H1 (cell line): ENCODE data around the gene THBD. TPM values are rescaled to one million over a fixed set of nuclear protein-coding genes. Genes with fewer than 3 reads are reported as not detected.

ENCODE experiments used
- CTCF ChIA-PET: fragments of 300-600 bp; sonication (Branson Sonifier 250); formaldehyde crosslinking; loops from one replicate; lab custom pipeline; 2021; ENCODE audit not compliant: partially characterized antibody; lab: Charles Lee
- POLR2A ChIA-PET: fragments of 300-600 bp; sonication (Branson Sonifier 250); formaldehyde crosslinking; loops from one replicate; lab custom pipeline; 2021; ENCODE audit warnings: inconsistent platforms; ENCODE audit not compliant: partially characterized antibody; lab: Charles Lee
- DNase-seq, 2 experiments: peaks; one replicate each; pipeline versions ENCODE4 v3.0.0 to v3.0.0-alpha.2; 2010 to 2022; ENCODE audit warnings: low spot score in 2 of 2, low read depth in 1 of 2, mixed read lengths in 1 of 2
- FAIRE-seq: peaks from 2 replicates; lab custom pipeline; 2011; peaks lifted over from hg19 to GRCh38; lab: Jason Lieb, UNC
- H2AFZ ChIP-seq: 2 replicates; pipeline ENCODE4 v1.8.1; 2012; ENCODE audit warnings: low read length, inconsistent platforms
- H2AK5ac ChIP-seq: 2 replicates; pipeline ENCODE4 v1.6.1; 2013; ENCODE audit warnings: low read depth, low read length
- H2BK120ac ChIP-seq: replicated peaks from 2 replicates; pipeline ENCODE3; 2013; ENCODE audit warnings: low read depth, low read length, inconsistent platforms
- H2BK12ac ChIP-seq: 2 replicates; pipeline ENCODE4 v1.6.1; 2013; ENCODE audit warnings: low read depth, low read length
- H2BK15ac ChIP-seq: 2 replicates; pipeline ENCODE4 v1.6.1; 2013; ENCODE audit warnings: low read length
- H2BK20ac ChIP-seq: 2 replicates; pipeline ENCODE4 v1.6.1; 2013; ENCODE audit warnings: low read length
- H2BK5ac ChIP-seq: 2 replicates; pipeline ENCODE4 v1.6.1; 2013; ENCODE audit warnings: low read depth, low read length
- H3K14ac ChIP-seq: 2 replicates; pipeline ENCODE4 v1.6.1; 2013; ENCODE audit warnings: inconsistent platforms; ENCODE audit not compliant: insufficient read length
- H3K18ac ChIP-seq: 2 replicates; pipeline ENCODE4 v1.6.1; 2013; ENCODE audit warnings: low read length; ENCODE audit errors: extremely low read depth
- H3K23ac ChIP-seq: 2 replicates; pipeline ENCODE4 v1.6.1; 2013; ENCODE audit warnings: inconsistent platforms; ENCODE audit not compliant: insufficient read length
- H3K23me2 ChIP-seq: 2 replicates; pipeline ENCODE4 v1.6.1; 2013; ENCODE audit warnings: low read depth, low read length
- H3K27ac ChIP-seq: 2 replicates; pipeline ENCODE4 v1.6.1; 2011; ENCODE audit warnings: low read depth, low read length, inconsistent platforms
- H3K27me3 ChIP-seq, 4 experiments: replicated peaks in 1 of 4; 1 replicate in 1 of 4; 2 replicates in 3 of 4; pipeline versions ENCODE4 v1.6.1 to v1.8.1; 2011 to 2013; ENCODE audit warnings: low read length in 3 of 4, mild to moderate bottlenecking in 3 of 4, inconsistent platforms in 2 of 4, mixed read lengths in 2 of 4, moderate library complexity in 1 of 4; ENCODE audit not compliant: control insufficient read depth in 3 of 4, insufficient read depth in 3 of 4; ENCODE audit errors: extremely low read depth in 1 of 4
- H3K36me3 ChIP-seq, 4 experiments: 2 replicates each; pipeline versions ENCODE4 v1.6.1 to v1.8.1; 2011 to 2013; ENCODE audit warnings: mild to moderate bottlenecking in 4 of 4, low read length in 3 of 4, moderate library complexity in 2 of 4, control low read depth in 1 of 4, inconsistent platforms in 1 of 4; ENCODE audit not compliant: insufficient read depth in 4 of 4, control insufficient read depth in 2 of 4
- H3K4ac ChIP-seq: replicated peaks from 2 replicates; pipeline ENCODE3; 2013; ENCODE audit warnings: low read length, low read depth, mixed read lengths, inconsistent platforms; ENCODE audit not compliant: insufficient read length
- H3K4me1 ChIP-seq, 4 experiments: replicated peaks in 1 of 4; 1 replicate in 1 of 4; 2 replicates in 3 of 4; pipeline versions ENCODE4 v1.6.1 to v1.8.1; 2011 to 2013; ENCODE audit warnings: low read length in 3 of 4, inconsistent platforms in 2 of 4, mixed read lengths in 1 of 4; ENCODE audit not compliant: insufficient read depth in 4 of 4, control insufficient read depth in 3 of 4
- H3K4me2 ChIP-seq, 2 experiments: 2 replicates each; pipeline versions ENCODE4 v1.6.1 to v1.8.1; 2011 to 2013; ENCODE audit warnings: low read depth in 2 of 2, low read length in 2 of 2, control low read depth in 1 of 2, inconsistent platforms in 1 of 2, mild to moderate bottlenecking in 1 of 2; ENCODE audit not compliant: insufficient read depth in 1 of 2
- H3K4me3 ChIP-seq, 4 experiments: fragments of 200-600, 300-600 bp in 1 of 4; sonication (generic), shearing (Covaris generic), sonication (Bioruptor Twin) in 1 of 4; 2 replicates each; pipeline versions ENCODE4 v1.5.1 to v1.8.1; 2011 to 2016; ENCODE audit warnings: low read length in 4 of 4, low read depth in 3 of 4, control low read depth in 2 of 4, inconsistent platforms in 2 of 4, mild to moderate bottlenecking in 2 of 4, mixed read lengths in 1 of 4, moderate library complexity in 1 of 4; ENCODE audit not compliant: insufficient read depth in 2 of 4; ENCODE audit errors: extremely low read depth in 1 of 4
- H3K56ac ChIP-seq: replicated peaks from 2 replicates; pipeline ENCODE3; 2013; ENCODE audit warnings: low read depth, mild to moderate bottlenecking, mixed read lengths, low read length, inconsistent platforms; ENCODE audit not compliant: insufficient read length
- H3K79me1 ChIP-seq: 2 replicates; pipeline ENCODE4 v1.6.1; 2013; ENCODE audit warnings: low read depth, low read length, control low read depth
- H3K79me2 ChIP-seq, 2 experiments: 2 replicates each; pipeline versions ENCODE4 v1.6.1 to v1.8.1; 2012 to 2013; ENCODE audit warnings: low read length in 2 of 2, mild to moderate bottlenecking in 2 of 2, inconsistent platforms in 1 of 2; ENCODE audit not compliant: insufficient read depth in 2 of 2, control insufficient read depth in 1 of 2
- H3K9ac ChIP-seq, 4 experiments: replicated peaks in 1 of 4; 1 replicate in 1 of 4; 2 replicates in 3 of 4; pipeline versions ENCODE4 v1.6.1 to v1.8.1; 2011 to 2013; ENCODE audit warnings: low read depth in 3 of 4, low read length in 3 of 4, control low read depth in 2 of 4, mild to moderate bottlenecking in 2 of 4, moderate library complexity in 2 of 4, inconsistent platforms in 1 of 4; ENCODE audit errors: extremely low read depth in 1 of 4
- H3K9me3 ChIP-seq, 2 experiments: 2 replicates each; pipeline versions ENCODE4 v1.6.1 to v1.8.1; 2012 to 2013; ENCODE audit warnings: mild to moderate bottlenecking in 2 of 2, moderate library complexity in 2 of 2, control low read depth in 1 of 2, inconsistent platforms in 1 of 2, low read depth in 1 of 2, low read length in 1 of 2, mixed read lengths in 1 of 2; ENCODE audit not compliant: insufficient read depth in 2 of 2
- H4K20me1 ChIP-seq, 2 experiments: replicated peaks in 1 of 2; 2 replicates each; pipeline versions ENCODE3 to v1.8.1; 2011 to 2013; ENCODE audit warnings: inconsistent platforms in 2 of 2, low read length in 2 of 2, mild to moderate bottlenecking in 1 of 2; ENCODE audit not compliant: insufficient read depth in 2 of 2, control insufficient read depth in 1 of 2
- H4K5ac ChIP-seq: 2 replicates; pipeline ENCODE4 v1.6.1; 2013; ENCODE audit warnings: low read length, low read depth, mixed read lengths, inconsistent platforms; ENCODE audit not compliant: insufficient read length
- H4K8ac ChIP-seq: 2 replicates; pipeline ENCODE4 v1.8.0; 2013; ENCODE audit warnings: mild to moderate bottlenecking, moderate library complexity, low read length, inconsistent platforms; ENCODE audit not compliant: insufficient read depth; ENCODE audit errors: extremely low read depth
- H4K91ac ChIP-seq: replicated peaks from 2 replicates; pipeline ENCODE3; 2013; ENCODE audit warnings: low read length, mixed read lengths, inconsistent platforms; ENCODE audit not compliant: insufficient read length
- ASH2L ChIP-seq: fragments of 200-600, 300-600 bp; sonication (generic); IDR thresholded peaks from one replicate; pipeline ENCODE4 v1.7.1; 2017; ENCODE audit warnings: low read length
- CHD2 ChIP-seq: IDR thresholded peaks from 2 replicates; pipeline ENCODE4 v1.6.1; 2012; ENCODE audit warnings: low read length, improper control_type of control experiment
- EZH2 ChIP-seq: fragments of 200-600 bp; sonication (generic); IDR thresholded peaks from 2 replicates; pipeline ENCODE4 v1.7.1; 2012; ENCODE audit warnings: low read depth, mild to moderate bottlenecking, moderate library complexity, low read length, inconsistent platforms; ENCODE audit not compliant: severe bottlenecking
- GABPA ChIP-seq: IDR thresholded peaks from 2 replicates; pipeline ENCODE4 v1.6.1; 2011; ENCODE audit warnings: mild to moderate bottlenecking, low read length, moderate library complexity, borderline replicate concordance; ENCODE audit not compliant: insufficient read depth
- KDM4A ChIP-seq: IDR thresholded peaks from one replicate; pipeline ENCODE4 v1.7.1; 2012; ENCODE audit warnings: low read depth, mild to moderate bottlenecking, moderate library complexity, low read length, inconsistent platforms; ENCODE audit not compliant: severe bottlenecking
- SUZ12 ChIP-seq: fragments of 200-600 bp; sonication (generic); IDR thresholded peaks from 2 replicates; pipeline ENCODE4 v1.6.1; 2012; ENCODE audit warnings: mild to moderate bottlenecking, inconsistent platforms, low read length, moderate library complexity, mixed read lengths
- WGBS, 2 experiments: shearing (Covaris generic) in 1 of 2; methylation state at CpG; one replicate each; pipeline versions ENCODE4 v1.1.6 to v1.1.7; 2013 to 2015; ENCODE audit warnings: low lambda C conversion rate in 2 of 2, mixed read lengths in 2 of 2, inconsistent platforms in 1 of 2, low coverage in 1 of 2, missing lambda C conversion rate in 1 of 2; ENCODE audit not compliant: insufficient replicate concordance in 2 of 2, insufficient coverage in 1 of 2, insufficient read length in 1 of 2; ENCODE audit errors: extremely low coverage in 1 of 2, missing lambda C conversion rate in 1 of 2; 5-methylcytosine and 5-hydroxymethylcytosine counted together
- polyA plus RNA-seq, 7 experiments: library from polyadenylated mRNA; depleted of rRNA in 3 of 7; stranded (reverse) in 5 of 7; unstranded in 2 of 7; fragments of >200 nt in 5 of 7; fragments of 200-250 nt in 2 of 7; gene quantifications; 1 replicate in 5 of 7; 2 replicates in 1 of 7; 4 replicates in 1 of 7; pipeline versions ENCODE4 v1.2.1 to v1.2.3, GENCODE V29; 2011 to 2013; ENCODE audit warnings: missing spikeins in 2 of 7, mixed read lengths in 2 of 7
- total RNA-seq: library from RNA; stranded (reverse); fragmentation: NEBNext Ultra II Directional; extraction: Animal tissue kit (Norgen Biotek cat#: 25700); gene quantifications from 2 replicates; pipeline ENCODE4 v1.2.1, GENCODE V29; 2021

THBD gene
- total and polyA plus RNA-seq, 2 of the 8 experiments (the other 6 are each of a cell fraction or from before 2014, with no cell fraction given), result 0.21 to 0.43 TPM

DNA sequence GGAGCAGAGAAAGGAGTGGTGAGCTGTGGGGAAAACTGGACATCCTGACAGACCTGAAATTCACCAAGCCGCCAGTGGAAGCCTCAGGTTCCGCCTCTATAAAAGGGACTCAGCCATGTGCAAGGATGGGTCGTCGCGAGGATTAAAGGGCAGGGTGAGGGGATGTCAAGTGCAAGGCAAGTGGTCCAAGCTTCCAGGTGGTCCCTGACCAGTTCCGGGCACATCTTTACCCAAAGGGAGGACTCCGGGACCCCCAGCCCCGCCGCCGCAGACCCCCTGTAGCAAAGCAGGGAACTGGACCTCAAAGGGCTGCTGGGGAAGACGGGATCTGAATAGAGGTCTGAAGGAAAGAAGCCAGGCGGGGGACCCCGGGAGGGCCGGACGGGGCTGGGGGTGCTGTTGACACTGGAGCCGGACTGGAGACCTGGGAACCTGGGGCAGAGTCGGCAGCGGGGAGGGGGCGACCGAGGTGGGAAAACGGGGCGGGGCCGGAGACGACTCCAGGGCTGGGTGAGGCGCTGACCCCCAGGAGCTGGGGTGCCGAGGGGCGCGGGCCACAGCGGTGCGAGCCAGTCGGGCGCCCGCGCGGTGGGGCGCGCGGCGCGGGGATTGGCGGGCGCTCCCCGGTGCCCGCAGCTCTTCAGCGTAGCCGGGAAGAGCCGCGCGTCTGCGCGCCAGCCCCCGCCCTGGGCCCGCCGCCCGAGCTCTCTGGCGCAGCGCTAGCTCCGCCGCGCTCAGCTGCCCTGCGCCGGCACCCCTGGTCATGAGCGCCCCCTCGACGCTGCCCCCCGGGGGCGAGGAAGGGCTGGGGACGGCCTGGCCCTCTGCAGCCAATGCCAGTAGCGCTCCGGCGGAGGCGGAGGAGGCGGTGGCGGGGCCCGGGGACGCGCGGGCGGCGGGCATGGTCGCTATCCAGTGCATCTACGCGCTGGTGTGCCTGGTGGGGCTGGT is 14.5 kb downstream of the THBD start, which contains the start of gene SSTR4:
Gene SSTR4 (plus strand): TSS at position 592 of the 951 bp plus-strand sequence. CDS start 172 bp downstream, at position 764.
- H4K91ac ChIP-seq, result peak within 1 kb of the TSS; percentile 67
- peak within 1 kb of the TSS; percentile 48 to 78 for H3K4me2 ChIP-seq
- H4K8ac ChIP-seq, result no peak within 1 kb of the TSS; the same call in 1 of the 2 replicates
- peak within 1 kb of the TSS; percentile 19 to 63 (median 26); a peak in 7 of 8 replicates for H3K4me3 ChIP-seq
- no peak within 1 kb of the TSS for H3K23ac ChIP-seq
- no peak within 1 kb of the TSS for H2BK20ac ChIP-seq
- H3K27ac ChIP-seq, result no peak within 1 kb of the TSS
- peaks cover 2% of the 10 kb centered on the region; the same call in 1 of the 2 replicates for H3K23me2 ChIP-seq
- POLR2A ChIA-PET, result interaction anchor here (1.2 kb wide), 1 partner anchor 16 kb away, joined by 5 read pairs; no protein-coding TSS in a partner anchor
- no peak within 1 kb of the TSS for H2BK120ac ChIP-seq
- H3K18ac ChIP-seq, result peak within 1 kb of the TSS; percentile 51; the same call in 1 of the 2 replicates
- no peak within 1 kb of the TSS; a peak in 1 of 7 replicates for H3K9ac ChIP-seq
- CTCF ChIA-PET, result interaction anchor here (1.2 to 4.2 kb wide), 5 partner anchors 8 to 300 kb away, joined by 3 to 17 read pairs (median 8); partner anchors contain the start of gene THBD
- TF ChIP-seq GABPA (0 out of 2 replicates have a peak, but pooled peaks have one; percentile 52), CHD2 (no peak), ASH2L (no peak), EZH2 (peak; percentile 57), KDM4A (peak; percentile 82), SUZ12 (peak; percentile 53)
- peaks cover 0 to 3% (median 0%) of the 10 kb centered on the region in 4 experiments; a peak in 1 of 7 replicates for H3K4me1 ChIP-seq
- no peak within 1 kb of the TSS for H3K56ac ChIP-seq
- H3K79me1 ChIP-seq, result no peaks in the 10 kb centered on the region
- H2BK12ac ChIP-seq, result peak within 1 kb of the TSS; percentile 81; the same call in 1 of the 2 replicates
- H2AFZ ChIP-seq, result peak within 1 kb of the TSS; percentile 84
- H2BK15ac ChIP-seq, result peak within 1 kb of the TSS; percentile 61; the same call in 1 of the 2 replicates
- H3K4ac ChIP-seq, result peak within 1 kb of the TSS; percentile 42
- no peaks in the 10 kb centered on the region for H3K79me2 ChIP-seq
- 47% methylated on average over 27 of the region's 83 CpGs; no CpG with 5 or more reads in 1 of the 2 experiments for WGBS, 2 experiments
- peak in 1 of 2 experiments; percentile 63 for DNase-seq
- no peaks in the 10 kb centered on the region for H4K20me1 ChIP-seq
- H3K36me3 ChIP-seq, result no peaks in the 10 kb centered on the region; a peak in 1 of 8 replicates
- H3K14ac ChIP-seq, result no peak within 1 kb of the TSS
- peaks cover 0 to 5% of the 10 kb centered on the region in 2 experiments; a peak in 1 of 4 replicates for H3K9me3 ChIP-seq
- H2BK5ac ChIP-seq, result no peak within 1 kb of the TSS
- FAIRE-seq, result no peak
- H3K27me3 ChIP-seq, result peaks cover 21 to 66% (median 50%) of the 10 kb centered on the region in 4 experiments
- H2AK5ac ChIP-seq, result no peak within 1 kb of the TSS
- H4K5ac ChIP-seq, result no peak within 1 kb of the TSS
